Thoracic aorta (tissue), 2 donors: Measurements from ENCODE around the gene RTF2. TPM values are rescaled to one million over a fixed set of nuclear protein-coding genes. Genes with fewer than 3 reads are reported as not detected.

ENCODE experiments used
- ATAC-seq: fragments of 150-250 bp; one replicate; pipeline ENCODE4 v1.8.0; 2017; ENCODE audit warnings: low read depth; ENCODE audit not compliant: insufficient number of reproducible peaks, low FRiP score
- DNase-seq: peaks from one replicate; pipeline ENCODE4 v3.0.0-alpha.2; 2020; ENCODE audit warnings: low spot score
- H3K27ac ChIP-seq, 2 donors: fragments of 200-600 bp; sonication (generic); 1 replicate in 1 of 2; 2 replicates in 1 of 2; pipeline ENCODE4 v1.5.1; 2016; ENCODE audit warnings: mild to moderate bottlenecking in 2 of 2, moderate library complexity in 2 of 2
- H3K27me3 ChIP-seq: fragments of 200-600 bp; sonication (generic); replicated peaks from 2 replicates; pipeline ENCODE4 v1.6.0; 2016; ENCODE audit warnings: mild to moderate bottlenecking; ENCODE audit not compliant: insufficient read depth
- H3K36me3 ChIP-seq: fragments of 200-600 bp; sonication (generic); one replicate; pipeline ENCODE4 v1.5.1; 2016
- H3K4me1 ChIP-seq, 2 donors: fragments of 200-600 bp; sonication (generic); 1 replicate in 1 of 2; 2 replicates in 1 of 2; pipeline versions ENCODE4 v1.5.1 to v1.6.0; 2016; ENCODE audit warnings: low read depth in 2 of 2, mild to moderate bottlenecking in 1 of 2; ENCODE audit not compliant: control insufficient read depth in 1 of 2
- H3K4me3 ChIP-seq: fragments of 200-600 bp; sonication (generic); 2 replicates; pipeline ENCODE4 v1.5.1; 2016; ENCODE audit warnings: mild to moderate bottlenecking
- H3K9me3 ChIP-seq: fragments of 200-600 bp; sonication (generic); 2 replicates; pipeline ENCODE4 v1.5.1; 2016
- total RNA-seq, 2 donors: library from RNA; depleted of rRNA; stranded (reverse); fragments of >200 nt; gene quantifications; one replicate each; pipeline versions ENCODE4 v1.1.0 to v1.2.3, GENCODE V29; 2016
- TF ChIP-seq, protein P1 (sequence below): fragments of 200-600 bp; sonication (generic); IDR thresholded peaks from one replicate; pipeline ENCODE4 v1.5.1; 2019; ENCODE audit warnings: antibody characterized with exemption

RTF2 gene
- total RNA-seq, 2 donors from 2014 or later: 70.9 to 71.6 TPM

DNA sequence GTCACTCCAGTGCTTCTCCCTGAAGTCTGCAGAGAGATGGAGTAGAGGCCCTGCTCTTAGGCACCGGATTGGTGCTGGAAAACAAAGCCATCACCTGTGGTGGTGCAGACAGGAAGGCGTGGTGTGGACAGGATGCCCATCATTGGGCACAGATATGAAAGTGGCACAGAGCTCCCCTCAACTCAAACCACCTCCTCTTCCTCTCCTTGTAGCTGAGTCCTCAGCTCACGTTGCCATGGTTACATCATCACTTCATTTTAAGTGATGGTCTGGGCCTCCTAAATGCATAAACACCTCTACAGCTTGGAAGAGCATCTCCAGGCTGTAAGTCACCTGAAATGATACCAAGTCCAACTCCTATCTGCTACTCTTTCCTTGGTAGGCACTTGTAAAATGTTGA is 8.0 kb upstream of the RTF2 start:
- Histone ChIP-seq H3K9me3 (no peaks in the 10 kb centered on the region), H3K4me3 (no peak overlapping the region), H3K27ac (no peak overlapping the region), H3K4me1 (no peaks in the 10 kb centered on the region), H3K36me3 (no peaks in the 10 kb centered on the region), H3K27me3 (no peaks in the 10 kb centered on the region)
- TF ChIP-seq, protein P1, sequence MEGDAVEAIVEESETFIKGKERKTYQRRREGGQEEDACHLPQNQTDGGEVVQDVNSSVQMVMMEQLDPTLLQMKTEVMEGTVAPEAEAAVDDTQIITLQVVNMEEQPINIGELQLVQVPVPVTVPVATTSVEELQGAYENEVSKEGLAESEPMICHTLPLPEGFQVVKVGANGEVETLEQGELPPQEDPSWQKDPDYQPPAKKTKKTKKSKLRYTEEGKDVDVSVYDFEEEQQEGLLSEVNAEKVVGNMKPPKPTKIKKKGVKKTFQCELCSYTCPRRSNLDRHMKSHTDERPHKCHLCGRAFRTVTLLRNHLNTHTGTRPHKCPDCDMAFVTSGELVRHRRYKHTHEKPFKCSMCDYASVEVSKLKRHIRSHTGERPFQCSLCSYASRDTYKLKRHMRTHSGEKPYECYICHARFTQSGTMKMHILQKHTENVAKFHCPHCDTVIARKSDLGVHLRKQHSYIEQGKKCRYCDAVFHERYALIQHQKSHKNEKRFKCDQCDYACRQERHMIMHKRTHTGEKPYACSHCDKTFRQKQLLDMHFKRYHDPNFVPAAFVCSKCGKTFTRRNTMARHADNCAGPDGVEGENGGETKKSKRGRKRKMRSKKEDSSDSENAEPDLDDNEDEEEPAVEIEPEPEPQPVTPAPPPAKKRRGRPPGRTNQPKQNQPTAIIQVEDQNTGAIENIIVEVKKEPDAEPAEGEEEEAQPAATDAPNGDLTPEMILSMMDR: no peak
- ATAC-seq (no peak), DNase-seq (no peak)

DNA sequence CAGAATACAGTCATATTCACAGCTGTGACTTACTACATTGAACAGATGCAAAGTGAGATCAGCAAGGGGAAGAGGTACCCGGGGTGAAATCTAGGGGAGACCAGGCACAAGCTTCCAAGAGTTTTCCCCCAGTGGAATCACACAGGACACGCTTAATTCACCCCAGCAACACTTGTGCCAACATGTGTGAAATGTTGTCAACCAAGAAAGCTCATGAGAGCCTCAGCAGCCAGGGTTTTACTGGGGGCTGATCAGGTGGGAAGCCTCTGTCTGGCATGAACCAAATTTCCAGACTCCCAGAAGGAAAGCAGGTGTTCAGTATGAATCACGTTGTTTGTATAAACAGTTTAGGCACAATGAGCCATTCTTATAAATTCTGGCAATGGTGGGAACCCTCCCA is 6.9 kb upstream of the RTF2 start:
- no peak overlapping the region for H3K27ac ChIP-seq
- no peak for ATAC-seq

DNA sequence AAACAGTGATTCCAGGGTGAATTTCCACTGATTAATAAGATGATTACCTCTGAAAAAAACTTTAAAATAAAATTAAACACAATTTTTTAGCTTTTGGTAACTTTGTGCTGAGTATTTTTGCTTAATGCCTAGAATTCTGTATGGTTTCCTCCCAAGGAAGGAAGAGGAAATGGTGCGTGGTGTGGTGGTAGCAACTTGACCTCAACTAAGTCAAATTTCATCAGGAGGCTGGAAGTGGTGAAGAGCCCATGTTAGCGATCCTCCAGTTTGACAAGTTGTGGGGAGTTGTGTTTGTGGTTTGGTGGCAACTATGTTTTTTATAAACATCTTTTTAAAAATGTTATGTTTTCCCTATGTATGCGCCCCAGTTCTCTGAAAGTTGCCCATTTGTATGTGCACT is 5.0 kb upstream of the RTF2 start:
- ATAC-seq: no peak
- Histone ChIP-seq H3K27me3 (no peaks in the 10 kb centered on the region), H3K9me3 (no peaks in the 10 kb centered on the region), H3K27ac (no peak overlapping the region), H3K4me1 (peaks cover 0 to 4% of the 10 kb centered on the region in 2 donors), H3K36me3 (no peaks in the 10 kb centered on the region), H3K4me3 (no peak overlapping the region)
- DNase-seq: no peak
- TF ChIP-seq, protein P1: no peak

More for the DNA sequence above, 6.9 kb upstream of the RTF2 start:
- Histone ChIP-seq H3K4me3 (no peak overlapping the region), H3K36me3 (no peaks in the 10 kb centered on the region), H3K27me3 (no peaks in the 10 kb centered on the region), H3K4me1 (no peaks in the 10 kb centered on the region), H3K9me3 (no peaks in the 10 kb centered on the region)
- no peak for DNase-seq
- TF ChIP-seq, protein P1: no peak

DNA sequence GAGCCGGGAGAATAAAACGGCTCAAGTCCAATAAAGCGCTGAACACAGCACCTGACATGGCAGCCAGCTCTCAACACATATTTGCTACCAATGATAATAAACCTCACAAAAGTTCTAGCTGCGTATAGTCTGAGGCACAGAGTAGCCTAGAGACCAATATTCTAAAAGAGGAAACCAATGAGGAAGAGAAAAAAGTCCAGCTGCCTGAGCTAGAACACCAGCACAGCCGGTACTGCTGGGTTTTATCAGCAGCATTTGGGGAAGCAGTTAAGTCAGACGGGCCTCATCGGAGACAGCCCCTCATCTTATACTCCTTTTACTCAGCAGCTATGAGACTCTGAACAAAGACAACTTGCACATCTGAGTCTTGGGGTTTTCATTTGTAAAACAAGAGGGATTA is 2.4 kb upstream of the RTF2 start:
- H3K27me3 ChIP-seq: no peaks in the 10 kb centered on the region
- no peak for ATAC-seq
- H3K27ac ChIP-seq: no peak overlapping the region
- no peaks in the 10 kb centered on the region for H3K9me3 ChIP-seq
- no peaks in the 10 kb centered on the region for H3K36me3 ChIP-seq
- no peak overlapping the region for H3K4me3 ChIP-seq
- no peak for DNase-seq
- peaks cover 10 to 18% of the 10 kb centered on the region in 2 donors for H3K4me1 ChIP-seq
- TF ChIP-seq, protein P1: no peak

DNA sequence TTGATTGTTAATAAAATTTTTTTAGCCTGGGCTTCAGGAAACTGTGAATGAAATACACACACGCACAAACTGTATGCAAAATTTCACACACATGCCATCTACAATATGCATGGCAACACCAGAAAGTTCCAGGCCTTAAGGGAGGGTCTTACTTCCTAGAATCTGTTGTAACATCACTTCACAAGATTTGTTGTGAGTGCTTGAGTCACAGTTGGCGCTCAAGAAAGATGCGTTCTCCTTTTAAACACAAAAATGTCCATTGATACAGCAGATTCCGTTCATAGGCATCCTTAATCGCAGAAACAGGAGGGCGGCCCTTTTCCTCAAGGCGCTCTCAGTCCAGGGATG is 485 bp upstream of the RTF2 start:
- TF ChIP-seq, protein P1: no peak
- Histone ChIP-seq H3K4me3 (peak overlapping the region; percentile 92), H3K27ac (peak overlapping the region; percentile 13 to 80), H3K9me3 (no peaks in the 10 kb centered on the region), H3K27me3 (no peaks in the 10 kb centered on the region), H3K4me1 (peaks cover 10 to 18% of the 10 kb centered on the region in 2 donors), H3K36me3 (no peaks in the 10 kb centered on the region)
- ATAC-seq (no peak), DNase-seq (no peak)
